CD4-positive, alpha-beta T cell (primary cell): ENCODE measurements around the gene SGCE. TPM values are rescaled to one million over a fixed set of nuclear protein-coding genes. Genes with fewer than 3 reads are reported as not detected.

Experiments
- ATAC-seq: fragments of 200-7000 bp; cut with Tn5 transposase; one replicate; pipeline ENCODE4 v1.10.0; 2022; ENCODE audit warnings: mild to moderate bottlenecking; ENCODE audit not compliant: poor library complexity
- CTCF ChIA-PET: fragments of 350-600 bp; sonication (Branson Sonifier 250); formaldehyde crosslinking; loops from one replicate; lab custom pipeline; 2021; ENCODE audit warnings: antibody characterized with exemption, inconsistent platforms; lab: Charles Lee
- POLR2A ChIA-PET: fragments of 350-600 bp; sonication (Branson Sonifier 250); formaldehyde crosslinking; loops from one replicate; lab custom pipeline; 2021; ENCODE audit warnings: antibody characterized with exemption, inconsistent platforms; lab: Charles Lee
- DNase-seq, 14 experiments: peaks; one replicate each; pipeline ENCODE4 v3.0.0-alpha.2; 2013 to 2020; ENCODE audit warnings: mixed read lengths in 2 of 14
- H3K27ac ChIP-seq, 2 donors: one replicate each; pipeline versions ENCODE4 v1.5.1 to v1.7.0; 2013; ENCODE audit warnings: low read length in 2 of 2, low read depth in 1 of 2, mild to moderate bottlenecking in 1 of 2
- H3K27me3 ChIP-seq, 2 experiments: 1 replicate in 1 of 2; 2 replicates in 1 of 2; pipeline versions ENCODE4 v1.6.1 to v1.7.0; 2013; ENCODE audit warnings: low read length in 2 of 2, control low read depth in 1 of 2, mild to moderate bottlenecking in 1 of 2, moderate library complexity in 1 of 2; ENCODE audit not compliant: insufficient read depth in 2 of 2, control insufficient read depth in 1 of 2
- H3K36me3 ChIP-seq: one replicate; pipeline ENCODE4 v1.6.1; 2013; ENCODE audit warnings: low read length, control low read depth; ENCODE audit not compliant: insufficient read depth
- H3K4me1 ChIP-seq: one replicate; pipeline ENCODE4 v1.6.1; 2013; ENCODE audit warnings: low read length, control low read depth; ENCODE audit not compliant: insufficient read depth
- H3K4me3 ChIP-seq: one replicate; pipeline ENCODE4 v1.5.1; 2013; ENCODE audit warnings: mild to moderate bottlenecking, low read length, moderate library complexity
- H3K9me3 ChIP-seq, 2 experiments: 1 replicate in 1 of 2; 2 replicates in 1 of 2; pipeline versions ENCODE4 v1.6.1 to v1.7.0; 2013; ENCODE audit warnings: low read length in 2 of 2, mild to moderate bottlenecking in 2 of 2, control low read depth in 1 of 2, moderate library complexity in 1 of 2; ENCODE audit not compliant: control insufficient read depth in 1 of 2, insufficient read depth in 1 of 2
- H3K27ac Mint-ChIP-seq: one replicate; pipeline ENCODE4 v1.8.0; 2020; ENCODE audit warnings: mixed read lengths
- H3K27me3 Mint-ChIP-seq: one replicate; pipeline ENCODE4 v1.8.0; 2021; ENCODE audit warnings: mixed read lengths
- H3K36me3 Mint-ChIP-seq: one replicate; pipeline ENCODE4 v1.8.0; 2021; ENCODE audit warnings: low read depth, mixed read lengths
- H3K4me1 Mint-ChIP-seq: one replicate; pipeline ENCODE4 v1.8.0; 2021; ENCODE audit warnings: low read depth, mixed read lengths
- H3K4me3 Mint-ChIP-seq: one replicate; pipeline ENCODE4 v1.8.0; 2020; ENCODE audit warnings: mild to moderate bottlenecking, mixed read lengths
- H3K9me3 Mint-ChIP-seq: one replicate; pipeline ENCODE4 v1.8.0; 2020; ENCODE audit warnings: mixed read lengths
- CTCF ChIP-seq: fragments of 200-600 bp; IDR thresholded peaks from one replicate; pipeline ENCODE4 v1.8.0; 2022; ENCODE audit warnings: antibody characterized with exemption, mild to moderate bottlenecking
- intact Hi-C, 2 experiments: fragments of 100-400 bp; cut with DNase I in 1 of 2; cut with micrococcal nuclease in 1 of 2; formaldehyde crosslinking; loops; one replicate each; pipeline versions ENCODE4 v1.15.1 to v1.9.0; 2023 to 2025; cut with DNase I, micrococcal nuclease
- total RNA-seq, 174 experiments: library from RNA in 2 of 174; stranded (reverse) in 2 of 174; gene quantifications; one replicate each; pipeline ENCODE4 v1.2.3 and lab custom pipeline; 2021 to 2026

The SGCE gene
- total RNA-seq, 2 experiments from 2014 or later = 0.31 TPM; not detected in 1

DNA sequence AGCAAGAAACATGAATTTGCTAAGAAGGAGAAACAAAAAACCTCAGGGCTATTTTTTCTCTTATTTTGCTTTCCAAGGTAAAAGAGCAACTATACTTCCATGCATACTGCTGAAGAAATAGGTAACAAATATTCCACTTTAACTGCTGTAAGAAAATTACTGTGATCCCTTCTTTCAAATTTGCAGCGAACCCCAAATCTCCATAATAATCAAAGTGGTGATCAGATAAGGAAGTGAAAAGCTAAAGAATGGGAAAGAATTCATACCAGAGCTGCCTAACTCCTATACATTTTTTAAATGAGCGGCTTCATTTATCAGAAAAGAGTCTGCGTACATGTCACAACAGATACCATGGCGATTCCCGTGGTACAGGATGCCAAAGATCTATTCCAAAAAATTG lies 7.2 kb downstream of the SGCE start:
- H3K4me1 ChIP-seq = no peaks in the 10 kb centered on the region

DNA sequence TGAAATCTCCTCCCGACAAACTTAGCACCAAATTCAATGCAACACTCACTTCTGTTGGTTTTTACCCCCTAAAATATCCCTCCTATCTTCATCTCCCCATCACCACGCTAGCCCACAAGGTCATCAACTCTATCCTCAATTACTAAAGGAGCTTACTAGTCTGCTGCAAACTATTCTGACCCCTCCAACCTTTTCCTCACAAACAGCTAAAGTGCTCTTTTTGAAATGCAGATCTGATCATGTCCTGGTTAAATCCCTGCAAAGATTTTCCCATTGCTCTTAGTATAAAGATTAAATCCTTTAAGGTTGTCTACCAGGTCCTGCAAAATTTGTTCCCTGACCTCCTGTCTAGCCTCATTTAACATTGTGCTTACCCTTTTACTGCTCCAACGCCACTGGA lies 8.6 kb downstream of the SGCE start:
- H3K27me3 Mint-ChIP-seq = peaks cover 82% of the 10 kb centered on the region
- ChIA-PET CTCF (no interaction called here), POLR2A (interaction anchor here (1.3 kb wide), 1 partner anchor 9 kb away, joined by 3 read pairs; the partner anchor contains the start of gene SGCE)
- H3K4me1 Mint-ChIP-seq = no peaks in the 10 kb centered on the region
- H3K36me3 Mint-ChIP-seq = no peaks in the 10 kb centered on the region
- no peak for TF ChIP-seq CTCF
- H3K9me3 Mint-ChIP-seq = no peaks in the 10 kb centered on the region
- H3K27me3 ChIP-seq = peaks cover 3 to 49% of the 10 kb centered on the region in 2 experiments
- no peak overlapping the region for H3K4me3 Mint-ChIP-seq
- no peak overlapping the region for H3K4me3 ChIP-seq
- ATAC-seq (no peak), DNase-seq (no peak)
- H3K9me3 ChIP-seq = no peaks in the 10 kb centered on the region
- no peak overlapping the region for H3K27ac Mint-ChIP-seq
- intact Hi-C loops = no loop called here
- no peaks in the 10 kb centered on the region for H3K4me1 ChIP-seq
- H3K27ac ChIP-seq = no peak overlapping the region
- H3K36me3 ChIP-seq = no peaks in the 10 kb centered on the region

More for the DNA sequence above, 7.2 kb downstream of the SGCE start:
- H3K36me3 ChIP-seq = no peaks in the 10 kb centered on the region
- no peaks in the 10 kb centered on the region for H3K9me3 ChIP-seq
- no peak overlapping the region for H3K4me3 ChIP-seq
- Mint-ChIP-seq H3K27me3 (peaks cover 74% of the 10 kb centered on the region), H3K27ac (no peak overlapping the region), H3K36me3 (no peaks in the 10 kb centered on the region), H3K4me3 (no peak overlapping the region), H3K4me1 (no peaks in the 10 kb centered on the region), H3K9me3 (no peaks in the 10 kb centered on the region)
- H3K27ac ChIP-seq = no peak overlapping the region
- H3K27me3 ChIP-seq = peaks cover 3 to 60% of the 10 kb centered on the region in 2 experiments
- ATAC-seq = no peak
- CTCF ChIA-PET = no interaction called here
- intact Hi-C loops = no loop called here
- DNase-seq = no peak
- TF ChIP-seq CTCF = no peak
- POLR2A ChIA-PET = interaction anchor here (0.7 kb wide), 1 partner anchor 305 kb away, joined by 3 read pairs; no protein-coding TSS in a partner anchor

- peaks cover 0 to 31% of the 10 kb centered on the region in 2 experiments for H3K27me3 ChIP-seq
- H3K36me3 ChIP-seq = no peaks in the 10 kb centered on the region
- H3K4me3 ChIP-seq = no peak overlapping the region
- Mint-ChIP-seq H3K4me3 (no peak overlapping the region), H3K36me3 (no peaks in the 10 kb centered on the region), H3K27me3 (peaks cover 71% of the 10 kb centered on the region), H3K9me3 (no peaks in the 10 kb centered on the region), H3K4me1 (no peaks in the 10 kb centered on the region), H3K27ac (no peak overlapping the region)
- DNase-seq (no peak), ATAC-seq (no peak)
- no peaks in the 10 kb centered on the region for H3K9me3 ChIP-seq
- H3K4me1 ChIP-seq = no peaks in the 10 kb centered on the region
- TF ChIP-seq CTCF = no peak
- ChIA-PET CTCF (no interaction called here), POLR2A (no interaction called here)
- intact Hi-C loops = no loop called here
- H3K27ac ChIP-seq = no peak overlapping the region
These were observed 12.0 kb downstream of the SGCE start for GRCh38 chr7:94643771-94644545.
